K562 (cell line): Measurements from ENCODE around the gene ZACN. TPM values are rescaled to one million over a fixed set of nuclear protein-coding genes. Genes with fewer than 3 reads are reported as not detected.

ENCODE experiments used
- AFF1 ChIP-seq, 2 experiments: fragments of 450-650 bp; IDR thresholded peaks; 2 replicates each; pipeline ENCODE4 v1.6.1; 2018; ENCODE audit warnings: mild to moderate bottlenecking in 2 of 2, low read depth in 1 of 2; ENCODE audit not compliant: partially characterized antibody in 2 of 2
- CBX5 ChIP-seq: IDR thresholded peaks from 2 replicates; pipeline ENCODE4 v1.6.1; 2014; ENCODE audit warnings: low read depth, borderline replicate concordance
- GABPB1 ChIP-seq: sonication (generic); formaldehyde crosslinking; IDR thresholded peaks from 2 replicates; pipeline ENCODE4 v1.8.0; 2022; ENCODE audit warnings: mild to moderate bottlenecking, missing genetic modification reagents
- HOXB6 ChIP-seq: fragments of 250-450 bp; sonication (Bioruptor Pico); IDR thresholded peaks from 2 replicates; pipeline ENCODE4 v1.5.1; 2022; ENCODE audit warnings: mild to moderate bottlenecking, borderline replicate concordance
- LEF1 ChIP-seq: fragments of 450-650 bp; IDR thresholded peaks from 2 replicates; pipeline ENCODE4 v1.6.1; 2016; ENCODE audit warnings: mild to moderate bottlenecking
- PHF20 ChIP-seq: fragments of 450-650 bp; IDR thresholded peaks from 2 replicates; pipeline ENCODE4 v1.6.1; 2018; ENCODE audit not compliant: partially characterized antibody
- POLR2A ChIP-seq: fragments of 450-650 bp; conservative IDR thresholded peaks from 2 replicates; pipeline ENCODE4 v1.6.1; 2016
- POLR3G ChIP-seq: IDR thresholded peaks from 2 replicates; pipeline ENCODE4 v1.6.1; 2011; ENCODE audit not compliant: insufficient read length, insufficient replicate concordance; ENCODE audit errors: extremely low read depth
- SIN3B ChIP-seq: fragments of 450-650 bp; IDR thresholded peaks from 2 replicates; pipeline ENCODE4 v1.6.1; 2017; ENCODE audit warnings: low read depth, mild to moderate bottlenecking, moderate library complexity
- SREBF1 ChIP-seq: fragments of 150-350 bp; IDR thresholded peaks from 2 replicates; pipeline ENCODE4 v1.6.1; 2014; ENCODE audit warnings: antibody characterized with exemption, low read depth, low read length, borderline replicate concordance
- USF1 ChIP-seq: sonication (generic); formaldehyde crosslinking; IDR thresholded peaks from 2 replicates; pipeline ENCODE4 v1.9.0; 2022; ENCODE audit warnings: mild to moderate bottlenecking, missing genetic modification reagents
- ZBTB17 ChIP-seq: fragments of 450-650 bp; formaldehyde crosslinking; IDR thresholded peaks from 2 replicates; pipeline ENCODE4 v1.4.0; 2020; ENCODE audit warnings: mild to moderate bottlenecking
- ZMIZ1 ChIP-seq, 2 experiments: fragments of 150-350 bp in 1 of 2; IDR thresholded peaks; 2 replicates each; pipeline ENCODE4 v1.6.1; 2012 to 2016; ENCODE audit warnings: low read depth in 2 of 2, low read length in 2 of 2, mild to moderate bottlenecking in 1 of 2, moderate library complexity in 1 of 2
- polyA plus RNA-seq, 8 experiments: library from polyadenylated mRNA; depleted of rRNA in 4 of 8; stranded (reverse) in 5 of 8; unstranded in 3 of 8; fragments of >200 nt; fragmentation: Nextera tagmentation in 2 of 8; fragmentation: Illumina TruSeq in 1 of 8; extraction: Ambion mirVana in 2 of 8; extraction: Trizol in 1 of 8; gene quantifications; 2 replicates each; pipeline versions ENCODE4 v1.2.1 to v1.2.3, GENCODE V29; 2011 to 2014; ENCODE audit warnings: inconsistent platforms in 1 of 8, missing spikeins in 1 of 8
- total RNA-seq, 7 experiments: library from RNA; depleted of rRNA in 6 of 7; stranded (reverse); fragments of >200 nt in 6 of 7; fragmentation: Illumina TruSeq in 2 of 7; extraction: Trizol in 2 of 7; gene quantifications; 2 replicates each; pipeline versions ENCODE4 v1.2.1 to v1.2.3, GENCODE V29; 2011 to 2021; ENCODE audit warnings: low replicate concordance in 1 of 7

ZACN gene
- total and polyA plus RNA-seq, 9 of the 15 experiments (the other 6 are each of a cell fraction or from before 2014, with no cell fraction given), result 0.07 TPM; not detected in 8

- TF ChIP-seq ZMIZ1 (IDR thresholded peaks at IDR 0.05; ENCODE audit: low read depth in 2 of 2, low read length in 2 of 2), result no peak
- TF ChIP-seq SIN3B, result no peak
- TF ChIP-seq CBX5, result no peak
- no peak for TF ChIP-seq POLR3G
- TF ChIP-seq HOXB6 (CRISPR knock-in tag), result no peak
- TF ChIP-seq POLR2A, result no peak
- TF ChIP-seq AFF1 (IDR thresholded peaks at IDR 0.05; ENCODE audit: low read depth in 1 of 2, partially characterized antibody in 2 of 2), result no peak
- TF ChIP-seq LEF1, result no peak
- no peak for TF ChIP-seq ZBTB17 (CRISPR knock-in tag)
- no peak for TF ChIP-seq GABPB1 (CRISPR knock-in tag)
- no peak for TF ChIP-seq SREBF1
- TF ChIP-seq PHF20, result no peak
- TF ChIP-seq USF1 (CRISPR knock-in tag), result no peak
Measured at GRCh38 chr17:76091526-76092286, 12.7 kb downstream of the ZACN start (continued).
